SK-N-SH (cell line): ENCODE measurements around the gene GON7.

ENCODE experiments used
- CHD2 ChIP-seq: fragments of 150-350 bp; IDR thresholded peaks from 2 replicates; pipeline ENCODE4 v1.6.1; 2018; ENCODE audit warnings: low read length; ENCODE audit not compliant: partially characterized antibody
- CTCF ChIP-seq: fragments of 200-600 bp; sonication (generic); IDR thresholded peaks from 2 replicates; pipeline ENCODE4 v1.6.1; 2017; ENCODE audit warnings: antibody characterized with exemption, mild to moderate bottlenecking, moderate library complexity
- EZH2phosphoT487 ChIP-seq: fragments of 200-600 bp; sonication (generic); IDR thresholded peaks from 2 replicates; pipeline ENCODE4 v1.6.1; 2017; ENCODE audit warnings: low read depth, mixed run types, mild to moderate bottlenecking, antibody characterized with exemption, moderate library complexity, borderline replicate concordance
- GABPA ChIP-seq: IDR thresholded peaks from 2 replicates; pipeline ENCODE4 v1.4.0; 2012; ENCODE audit warnings: low read depth, mild to moderate bottlenecking
- IRF3 ChIP-seq: fragments of 150-350 bp; IDR thresholded peaks from 2 replicates; pipeline ENCODE4 v1.6.1; 2016; ENCODE audit warnings: mild to moderate bottlenecking, low read depth, low read length
- MXI1 ChIP-seq: IDR thresholded peaks from 2 replicates; pipeline ENCODE4 v1.6.1; 2012; ENCODE audit warnings: mild to moderate bottlenecking, low read depth, low read length, improper control_type of control experiment
- POLR2AphosphoS5 ChIP-seq: IDR thresholded peaks from 2 replicates; pipeline ENCODE4 v1.6.1; 2012; ENCODE audit warnings: low read depth, low read length
- SIN3A ChIP-seq: IDR thresholded peaks from 2 replicates; pipeline ENCODE4 v1.6.1; 2012; ENCODE audit warnings: low read depth, mild to moderate bottlenecking, low read length, moderate library complexity, borderline replicate concordance
- TF ChIP-seq, protein P1 (sequence below): IDR thresholded peaks from 2 replicates; pipeline ENCODE4 v1.4.0; 2012; ENCODE audit warnings: low read depth

DNA sequence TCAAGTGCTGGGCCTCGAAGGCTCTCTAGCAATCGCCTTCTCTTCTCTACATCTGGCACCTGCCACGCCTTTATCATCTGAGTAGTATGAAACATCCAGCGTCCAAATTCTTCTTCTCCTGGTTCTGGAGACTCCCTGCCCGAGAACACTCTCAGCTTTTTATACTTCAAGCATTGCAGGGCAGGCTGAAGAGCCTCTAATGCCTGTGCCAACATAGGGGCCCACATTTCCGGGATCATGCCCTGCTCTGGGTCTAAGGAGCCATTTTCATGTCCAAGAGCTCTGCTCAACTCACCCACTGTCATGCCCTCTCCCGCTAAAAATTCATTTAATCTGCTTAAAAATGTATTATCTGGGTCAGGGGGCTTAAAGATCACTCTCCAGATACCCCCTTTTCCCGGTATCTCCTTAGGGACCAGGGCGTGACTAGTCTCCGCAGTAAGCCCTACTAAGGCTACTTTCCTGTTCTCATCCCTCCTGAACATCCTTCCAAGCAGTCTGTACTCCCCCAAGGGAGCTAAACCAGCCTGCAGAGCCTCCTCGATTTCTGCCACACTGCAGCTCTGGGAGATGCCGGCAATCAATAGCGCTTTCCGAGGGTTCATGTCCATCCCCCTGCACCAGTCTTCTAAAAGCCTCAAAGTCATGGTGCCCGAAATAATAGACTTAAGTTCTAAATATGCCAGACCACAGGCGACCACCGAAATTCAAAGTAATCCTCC lies 23.1 kb downstream of the GON7 start:
- TF ChIP-seq CTCF, result no peak
- TF ChIP-seq IRF3, result no peak
- TF ChIP-seq GABPA, result no peak
- TF ChIP-seq, protein P1, sequence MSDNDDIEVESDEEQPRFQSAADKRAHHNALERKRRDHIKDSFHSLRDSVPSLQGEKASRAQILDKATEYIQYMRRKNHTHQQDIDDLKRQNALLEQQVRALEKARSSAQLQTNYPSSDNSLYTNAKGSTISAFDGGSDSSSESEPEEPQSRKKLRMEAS, result no peak
- TF ChIP-seq MXI1, result no peak
- no peak for TF ChIP-seq POLR2AphosphoS5
- TF ChIP-seq SIN3A, result no peak
- TF ChIP-seq EZH2phosphoT487, result no peak
- no peak for TF ChIP-seq CHD2
